KOPT-K1 (cell line): ENCODE data around the gene ASAP3.
"Not testable (repeated sequence)": the region's sequence is repeated elsewhere in the genome, so short reads cannot be mapped to it uniquely, and the experiment has no call there.

Source experiments
- H3K27ac ChIP-seq: fragments of 200-600 bp; sonication (generic); 2 replicates; pipeline ENCODE4 v1.5.1; 2016; ENCODE audit warnings: antibody characterized with exemption, mild to moderate bottlenecking, low read depth, low read length; ENCODE audit not compliant: poor library complexity, severe bottlenecking
- H3K36me3 ChIP-seq: fragments of 200-600 bp; sonication (generic); 2 replicates; pipeline ENCODE4 v1.5.1; 2017; ENCODE audit warnings: antibody characterized with exemption, mild to moderate bottlenecking, low read length, moderate library complexity; ENCODE audit not compliant: insufficient read depth
- H3K9me3 ChIP-seq: fragments of 200-600 bp; sonication (generic); 2 replicates; pipeline ENCODE4 v1.5.1; 2017; ENCODE audit warnings: antibody characterized with exemption, low read length, mild to moderate bottlenecking; ENCODE audit not compliant: insufficient read depth, poor library complexity, severe bottlenecking

The ASAP3 gene

GRCh38 chr1:23524716-23525401 is 40.9 kb upstream of the ASAP3 start:
- Histone ChIP-seq H3K9me3 (no peaks in the 10 kb centered on the region), H3K36me3 (peaks cover 70% of the 10 kb centered on the region), H3K27ac (peak overlapping the region; percentile 75)

DNA sequence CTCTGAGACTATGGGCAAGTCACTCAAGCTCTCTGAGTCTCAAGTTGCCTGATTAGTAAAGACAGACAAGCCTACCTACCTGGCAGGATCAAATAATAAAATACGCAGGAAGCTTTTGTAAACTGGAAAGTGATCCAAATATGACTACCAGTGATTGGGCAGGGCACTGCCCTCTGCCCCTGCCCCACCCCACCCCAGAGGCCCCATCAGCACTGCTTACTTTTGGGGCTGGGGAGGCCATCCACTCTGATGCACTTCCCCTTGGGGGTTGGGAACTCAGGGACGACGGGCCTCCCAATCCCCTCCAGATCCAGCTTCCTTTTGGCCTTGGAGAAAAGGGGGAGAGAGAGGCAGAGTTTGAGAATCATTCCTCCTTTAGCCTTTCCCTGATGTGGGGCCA is 40.2 kb upstream of the ASAP3 start:
- Histone ChIP-seq H3K27ac (peak overlapping the region; percentile 75), H3K36me3 (peaks cover 77% of the 10 kb centered on the region), H3K9me3 (no peaks in the 10 kb centered on the region)

DNA sequence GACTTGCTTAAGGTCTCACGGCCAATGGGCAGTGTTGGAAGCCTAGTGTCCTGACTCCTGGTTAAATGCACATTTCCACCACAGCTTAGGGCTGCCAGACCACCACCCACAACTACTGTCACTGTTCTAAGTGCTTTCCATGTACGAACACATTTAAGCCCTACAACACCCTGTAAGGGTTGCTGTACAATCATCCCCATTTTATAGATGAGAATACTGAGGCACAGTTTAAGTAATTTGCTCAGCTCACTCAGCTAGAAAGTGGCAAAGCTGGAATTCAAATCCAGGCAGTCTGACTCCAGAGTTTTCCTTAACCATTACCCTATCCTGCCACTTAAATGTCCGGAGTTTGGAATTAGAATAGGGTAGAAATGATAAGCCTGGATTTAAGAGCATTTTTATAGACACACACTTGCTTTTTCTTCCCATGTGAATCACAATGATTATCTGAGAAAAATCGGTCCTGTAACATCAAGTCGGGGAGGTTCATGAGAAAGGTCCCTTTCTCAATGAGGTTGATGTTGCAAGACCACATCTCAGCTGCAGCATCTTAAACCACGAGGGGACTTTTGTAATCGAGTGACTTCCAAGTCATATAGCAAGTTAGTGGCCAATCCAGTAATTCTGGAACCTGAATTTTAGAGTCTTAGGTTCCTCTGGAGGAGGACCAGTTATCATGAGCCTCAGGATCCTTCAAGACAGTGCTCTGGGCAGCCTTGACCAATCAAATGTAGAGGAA is 38.4 kb upstream of the ASAP3 start:
- Histone ChIP-seq H3K36me3 (peaks cover 88% of the 10 kb centered on the region), H3K27ac (no peak overlapping the region), H3K9me3 (no peaks in the 10 kb centered on the region)

- no peak overlapping the region for H3K27ac ChIP-seq
- H3K9me3 ChIP-seq, result no peaks in the 10 kb centered on the region
- H3K36me3 ChIP-seq, result peaks cover 88% of the 10 kb centered on the region
These were observed 37.6 kb upstream of the ASAP3 start for GRCh38 chr1:23521588-23521987.

- H3K36me3 ChIP-seq, result peaks cover 100% of the 10 kb centered on the region
- H3K9me3 ChIP-seq, result no peaks in the 10 kb centered on the region
These were observed 33.6 kb upstream of the ASAP3 start for GRCh38 chr1:23517581-23517980.

GRCh38 chr1:23515905-23516304 is 31.9 kb upstream of the ASAP3 start:
- no peaks in the 10 kb centered on the region for H3K9me3 ChIP-seq
- H3K36me3 ChIP-seq, result peaks cover 100% of the 10 kb centered on the region
- no peak overlapping the region for H3K27ac ChIP-seq

More at GRCh38 chr1:23517581-23517980, 33.6 kb upstream of the ASAP3 start:
- no peak overlapping the region for H3K27ac ChIP-seq

DNA sequence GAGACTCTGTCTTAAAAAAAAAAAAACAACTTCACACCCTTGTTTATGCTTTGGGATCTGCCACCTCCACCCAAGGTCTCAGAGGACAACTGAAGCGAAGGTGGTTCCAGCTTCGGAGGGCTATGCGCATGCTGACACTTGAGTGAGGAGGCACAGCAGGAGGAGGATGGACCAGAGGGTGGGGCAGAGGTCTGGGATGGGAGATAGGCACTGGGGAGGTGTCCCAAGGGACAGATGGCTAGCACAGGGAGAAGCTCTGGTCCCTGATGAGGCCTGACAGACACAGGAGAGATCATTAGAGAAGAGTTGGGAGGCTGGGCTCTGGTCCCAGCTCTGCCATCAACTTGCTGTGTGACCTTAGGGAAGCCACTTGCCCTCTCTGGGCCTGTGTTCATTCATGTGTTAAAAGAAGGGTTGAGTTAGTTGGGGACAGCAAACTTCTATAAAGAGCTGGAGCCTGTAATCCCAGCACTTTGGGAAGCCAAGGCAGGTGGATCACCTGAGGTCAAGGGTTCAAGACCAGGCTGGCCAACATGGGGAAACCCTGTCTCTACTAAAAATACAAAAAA is 30.2 kb upstream of the ASAP3 start:
- peaks cover 100% of the 10 kb centered on the region for H3K36me3 ChIP-seq
- H3K27ac ChIP-seq, result no peak overlapping the region
- no peaks in the 10 kb centered on the region for H3K9me3 ChIP-seq

DNA sequence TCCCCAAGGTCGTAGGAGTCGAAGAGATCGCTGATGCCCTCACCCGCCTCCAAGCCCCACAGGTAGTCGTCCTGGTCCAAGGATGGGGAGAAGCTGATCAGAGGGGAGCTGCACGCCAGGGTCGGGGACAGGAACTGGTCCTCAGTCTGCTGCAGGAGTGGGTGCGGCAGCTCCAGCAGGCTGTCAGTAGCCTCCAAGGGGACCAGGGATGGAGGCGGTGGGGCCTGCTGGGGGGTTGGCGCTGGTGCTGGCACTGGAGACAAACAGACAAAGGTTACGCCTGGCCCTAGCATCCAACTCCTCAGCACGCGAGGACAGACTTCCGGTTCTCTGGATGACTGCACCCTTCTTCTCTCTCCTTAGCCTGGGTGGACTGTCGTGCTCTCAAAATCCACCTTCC is 25.9 kb upstream of the ASAP3 start:
- H3K27ac ChIP-seq, result no peak overlapping the region
- peaks cover 100% of the 10 kb centered on the region for H3K36me3 ChIP-seq
- H3K9me3 ChIP-seq, result no peaks in the 10 kb centered on the region

- Histone ChIP-seq H3K27ac (no peak overlapping the region), H3K36me3 (peaks cover 69% of the 10 kb centered on the region), H3K9me3 (no peaks in the 10 kb centered on the region)
These were observed 22.6 kb upstream of the ASAP3 start for GRCh38 chr1:23506376-23507107.

GRCh38 chr1:23505851-23506250 is 21.9 kb upstream of the ASAP3 start:
- Histone ChIP-seq H3K36me3 (peaks cover 62% of the 10 kb centered on the region), H3K27ac (no peak overlapping the region), H3K9me3 (no peaks in the 10 kb centered on the region)

DNA sequence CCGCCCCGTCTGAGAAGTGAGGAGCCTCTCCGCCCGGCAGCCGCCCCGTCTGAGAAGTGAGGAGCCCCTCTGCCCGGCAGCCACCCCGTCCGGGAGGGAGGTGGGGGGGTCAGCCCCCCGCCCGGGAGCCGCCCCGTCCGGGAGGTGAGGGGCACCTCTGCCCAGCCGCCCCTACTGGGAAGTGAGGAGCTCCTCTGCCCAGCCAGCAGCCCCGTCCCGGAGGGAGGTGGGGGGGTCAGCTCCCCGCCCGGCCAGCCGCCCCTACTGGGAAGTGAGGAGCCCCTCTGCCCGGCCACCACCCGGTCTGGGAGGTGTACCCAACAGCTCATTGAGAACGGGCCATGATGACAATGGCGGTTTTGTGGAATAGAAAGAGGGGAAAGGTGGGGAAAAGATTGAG is 20.2 kb upstream of the ASAP3 start:
- H3K9me3 ChIP-seq, H3K27ac ChIP-seq: not testable (repeated sequence)
- peaks cover 45% of the 10 kb centered on the region for H3K36me3 ChIP-seq

GRCh38 chr1:23502951-23503350 is 19.0 kb upstream of the ASAP3 start:
- Histone ChIP-seq H3K9me3 (no peaks in the 10 kb centered on the region), H3K36me3 (peaks cover 33% of the 10 kb centered on the region), H3K27ac (no peak overlapping the region)

GRCh38 chr1:23500466-23500865 is 16.5 kb upstream of the ASAP3 start:
- peaks cover 8% of the 10 kb centered on the region; the same call in 1 of the 2 replicates for H3K36me3 ChIP-seq
- H3K27ac ChIP-seq, result no peak overlapping the region
- no peaks in the 10 kb centered on the region for H3K9me3 ChIP-seq

DNA sequence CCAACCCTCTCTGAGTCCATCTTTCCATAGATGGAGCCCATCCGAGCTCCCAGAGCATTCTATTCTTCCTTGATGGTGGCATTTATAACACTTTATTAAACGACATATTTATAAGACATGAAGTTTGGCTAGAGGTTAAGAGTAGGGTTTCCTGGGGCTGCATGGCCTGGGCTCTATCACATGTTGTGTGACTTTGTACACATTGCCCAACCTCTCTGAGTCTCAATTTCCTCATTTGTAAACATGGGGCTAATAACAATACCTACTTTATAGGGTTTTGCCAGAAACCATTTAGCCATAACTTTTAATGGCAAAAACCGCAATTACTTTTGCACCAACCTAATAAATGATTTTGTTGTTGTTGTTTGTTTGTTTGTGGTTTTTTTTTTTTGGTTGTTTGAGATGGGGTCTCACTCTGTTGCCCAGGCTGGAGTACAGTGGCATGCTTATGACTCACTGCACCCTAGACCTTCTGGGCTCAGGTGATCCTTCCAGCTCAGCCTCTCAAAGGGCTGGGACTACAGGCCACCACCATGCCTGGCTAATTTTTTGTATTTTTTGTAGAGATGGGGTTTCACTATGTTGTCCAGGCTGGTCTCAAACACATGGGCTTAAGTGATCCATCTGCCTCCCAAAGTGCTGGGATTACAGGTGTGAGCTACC is 13.9 kb upstream of the ASAP3 start:
- H3K36me3 ChIP-seq, result no peaks in the 10 kb centered on the region
- H3K9me3 ChIP-seq, result no peaks in the 10 kb centered on the region
- no peak overlapping the region for H3K27ac ChIP-seq
